BLaER1 (cell line): Measurements from ENCODE around the gene SLC38A9.

ENCODE experiments used
- H3K27ac ChIP-seq: shearing (Covaris generic); formaldehyde crosslinking; 2 replicates; pipeline ENCODE4 v1.8.1; 2022
- H3K27me3 ChIP-seq: shearing (Covaris generic); formaldehyde crosslinking; 2 replicates; pipeline ENCODE4 v1.8.1; 2022
- H3K36me3 ChIP-seq: shearing (Covaris generic); formaldehyde crosslinking; 2 replicates; pipeline ENCODE4 v1.8.1; 2022
- H3K4me1 ChIP-seq: shearing (Covaris generic); formaldehyde crosslinking; 2 replicates; pipeline ENCODE4 v1.8.1; 2022
- H3K4me2 ChIP-seq: shearing (Covaris generic); formaldehyde crosslinking; 2 replicates; pipeline ENCODE4 v1.8.1; 2022
- H3K4me3 ChIP-seq: shearing (Covaris generic); formaldehyde crosslinking; 2 replicates; pipeline ENCODE4 v1.8.1; 2022
- H3K9ac ChIP-seq: shearing (Covaris generic); formaldehyde crosslinking; 2 replicates; pipeline ENCODE4 v1.8.1; 2022
- H3K9me3 ChIP-seq: shearing (Covaris generic); formaldehyde crosslinking; 2 replicates; pipeline ENCODE4 v1.8.1; 2022
- H4K20me1 ChIP-seq: shearing (Covaris generic); formaldehyde crosslinking; 2 replicates; pipeline ENCODE4 v1.8.1; 2022
- Cebpa-rat ChIP-seq: shearing (Covaris generic); IDR thresholded peaks from 2 replicates; pipeline ENCODE4 v1.8.1; 2022

Gene SLC38A9

GRCh38 chr5:55593115-55593472, 119.0 kb downstream of the SLC38A9 start:
- H3K4me1 ChIP-seq, result no peaks in the 10 kb centered on the region
- no peak for TF ChIP-seq Cebpa-rat
- H3K9me3 ChIP-seq, result no peaks in the 10 kb centered on the region
- H3K4me3 ChIP-seq, result no peak overlapping the region
- no peaks in the 10 kb centered on the region for H3K36me3 ChIP-seq
- H3K9ac ChIP-seq, result no peak overlapping the region
- H3K27me3 ChIP-seq, result no peaks in the 10 kb centered on the region
- H4K20me1 ChIP-seq, result no peaks in the 10 kb centered on the region
- H3K27ac ChIP-seq, result no peak overlapping the region
- no peak overlapping the region for H3K4me2 ChIP-seq

- Histone ChIP-seq H3K36me3 (no peaks in the 10 kb centered on the region), H3K4me1 (no peaks in the 10 kb centered on the region), H3K4me2 (no peak overlapping the region), H3K9me3 (no peaks in the 10 kb centered on the region), H3K9ac (no peak overlapping the region), H4K20me1 (no peaks in the 10 kb centered on the region), H3K27me3 (no peaks in the 10 kb centered on the region), H3K27ac (no peak overlapping the region), H3K4me3 (no peak overlapping the region)
- no peak for TF ChIP-seq Cebpa-rat
These were observed 119.6 kb downstream of the SLC38A9 start for GRCh38 chr5:55592388-55593114.

- Histone ChIP-seq H4K20me1 (no peaks in the 10 kb centered on the region), H3K9ac (no peak overlapping the region), H3K4me2 (no peak overlapping the region), H3K4me3 (no peak overlapping the region), H3K4me1 (no peaks in the 10 kb centered on the region), H3K9me3 (no peaks in the 10 kb centered on the region), H3K36me3 (no peaks in the 10 kb centered on the region), H3K27me3 (no peaks in the 10 kb centered on the region), H3K27ac (no peak overlapping the region)
- TF ChIP-seq Cebpa-rat, result no peak
These were observed 120.4 kb downstream of the SLC38A9 start for GRCh38 chr5:55591686-55592085.

GRCh38 chr5:55585206-55585610, 126.9 kb downstream of the SLC38A9 start:
- Histone ChIP-seq H3K36me3 (no peaks in the 10 kb centered on the region), H3K9me3 (no peaks in the 10 kb centered on the region), H3K4me2 (no peak overlapping the region), H3K27me3 (no peaks in the 10 kb centered on the region), H3K27ac (no peak overlapping the region), H3K4me3 (no peak overlapping the region), H3K4me1 (peaks cover 6% of the 10 kb centered on the region), H3K9ac (no peak overlapping the region), H4K20me1 (no peaks in the 10 kb centered on the region)
- no peak for TF ChIP-seq Cebpa-rat

- Histone ChIP-seq H3K9ac (no peak overlapping the region), H3K4me2 (no peak overlapping the region)
These were observed 127.5 kb downstream of the SLC38A9 start for GRCh38 chr5:55584398-55585205.

GRCh38 chr5:55583578-55583977, 128.5 kb downstream of the SLC38A9 start:
- no peak overlapping the region for H3K27ac ChIP-seq
- H3K4me2 ChIP-seq, result no peak overlapping the region
- no peaks in the 10 kb centered on the region for H3K27me3 ChIP-seq
- no peak for TF ChIP-seq Cebpa-rat
- no peaks in the 10 kb centered on the region for H4K20me1 ChIP-seq
- no peaks in the 10 kb centered on the region for H3K36me3 ChIP-seq
- no peaks in the 10 kb centered on the region for H3K9me3 ChIP-seq
- H3K4me1 ChIP-seq, result peaks cover 6% of the 10 kb centered on the region
- H3K4me3 ChIP-seq, result no peak overlapping the region
- no peak overlapping the region for H3K9ac ChIP-seq

More at GRCh38 chr5:55584398-55585205, 127.5 kb downstream of the SLC38A9 start:
- Histone ChIP-seq H3K27ac (no peak overlapping the region), H4K20me1 (no peaks in the 10 kb centered on the region), H3K27me3 (no peaks in the 10 kb centered on the region), H3K9me3 (no peaks in the 10 kb centered on the region), H3K4me3 (no peak overlapping the region), H3K36me3 (no peaks in the 10 kb centered on the region), H3K4me1 (peaks cover 6% of the 10 kb centered on the region)
- no peak for TF ChIP-seq Cebpa-rat

GRCh38 chr5:55582256-55582655, 129.9 kb downstream of the SLC38A9 start:
- Histone ChIP-seq H3K4me2 (peak overlapping the region; percentile 30; the same call in 1 of the 2 replicates), H3K9ac (no peak overlapping the region), H3K36me3 (no peaks in the 10 kb centered on the region), H3K9me3 (no peaks in the 10 kb centered on the region), H4K20me1 (no peaks in the 10 kb centered on the region), H3K27me3 (no peaks in the 10 kb centered on the region), H3K4me3 (no peak overlapping the region), H3K4me1 (peaks cover 6% of the 10 kb centered on the region), H3K27ac (no peak overlapping the region)
- no peak for TF ChIP-seq Cebpa-rat

GRCh38 chr5:55580042-55580441, 132.1 kb downstream of the SLC38A9 start:
- no peak overlapping the region for H3K27ac ChIP-seq

GRCh38 chr5:55578771-55579170, 133.4 kb downstream of the SLC38A9 start:
- Histone ChIP-seq H4K20me1 (no peaks in the 10 kb centered on the region), H3K9me3 (no peaks in the 10 kb centered on the region), H3K9ac (no peak overlapping the region), H3K36me3 (no peaks in the 10 kb centered on the region), H3K4me2 (no peak overlapping the region), H3K27me3 (no peaks in the 10 kb centered on the region), H3K4me3 (no peak overlapping the region), H3K4me1 (peaks cover 6% of the 10 kb centered on the region), H3K27ac (no peak overlapping the region)
- no peak for TF ChIP-seq Cebpa-rat

More at GRCh38 chr5:55580042-55580441, 132.1 kb downstream of the SLC38A9 start:
- no peak for TF ChIP-seq Cebpa-rat
- H3K4me2 ChIP-seq, result no peak overlapping the region
- no peaks in the 10 kb centered on the region for H3K27me3 ChIP-seq
- no peaks in the 10 kb centered on the region for H4K20me1 ChIP-seq
- peaks cover 6% of the 10 kb centered on the region for H3K4me1 ChIP-seq
- no peak overlapping the region for H3K4me3 ChIP-seq
- H3K9me3 ChIP-seq, result no peaks in the 10 kb centered on the region
- no peaks in the 10 kb centered on the region for H3K36me3 ChIP-seq
- H3K9ac ChIP-seq, result no peak overlapping the region

- H3K27ac ChIP-seq, result no peak overlapping the region
- no peak overlapping the region for H3K9ac ChIP-seq
- no peak for TF ChIP-seq Cebpa-rat
- no peak overlapping the region for H3K4me2 ChIP-seq
- no peak overlapping the region for H3K4me3 ChIP-seq
- H3K36me3 ChIP-seq, result no peaks in the 10 kb centered on the region
- H3K9me3 ChIP-seq, result no peaks in the 10 kb centered on the region
- H3K4me1 ChIP-seq, result peaks cover 5% of the 10 kb centered on the region
- no peaks in the 10 kb centered on the region for H4K20me1 ChIP-seq
- no peaks in the 10 kb centered on the region for H3K27me3 ChIP-seq
These were observed 134.6 kb downstream of the SLC38A9 start for GRCh38 chr5:55577353-55578060.
